Esophagus muscularis mucosa (tissue), 4 donors: ENCODE data around the gene AATF.

ENCODE experiments used
- CTCF ChIP-seq, 3 experiments: fragments of 200-600 bp in 2 of 3; fragments of 450-650 bp in 1 of 3; sonication (generic) in 2 of 3; IDR thresholded peaks; one replicate each; pipeline ENCODE4 v1.5.1; 2017 to 2019; ENCODE audit warnings: antibody characterized with exemption in 3 of 3, mild to moderate bottlenecking in 2 of 3, moderate library complexity in 1 of 3
- EP300 ChIP-seq: sonication (generic); formaldehyde crosslinking; IDR thresholded peaks from one replicate; pipeline ENCODE4 v1.6.1; 2017; ENCODE audit warnings: antibody characterized with exemption
- POLR2A ChIP-seq: fragments of 450-650 bp; IDR thresholded peaks from one replicate; pipeline ENCODE4 v1.6.1; 2017; ENCODE audit warnings: antibody characterized with exemption, moderate library complexity, mild to moderate bottlenecking, low read depth
- POLR2AphosphoS5 ChIP-seq, 2 donors: sonication (generic); formaldehyde crosslinking; IDR thresholded peaks; one replicate each; pipeline ENCODE4 v1.6.1; 2017; ENCODE audit warnings: antibody characterized with exemption in 2 of 2

DNA sequence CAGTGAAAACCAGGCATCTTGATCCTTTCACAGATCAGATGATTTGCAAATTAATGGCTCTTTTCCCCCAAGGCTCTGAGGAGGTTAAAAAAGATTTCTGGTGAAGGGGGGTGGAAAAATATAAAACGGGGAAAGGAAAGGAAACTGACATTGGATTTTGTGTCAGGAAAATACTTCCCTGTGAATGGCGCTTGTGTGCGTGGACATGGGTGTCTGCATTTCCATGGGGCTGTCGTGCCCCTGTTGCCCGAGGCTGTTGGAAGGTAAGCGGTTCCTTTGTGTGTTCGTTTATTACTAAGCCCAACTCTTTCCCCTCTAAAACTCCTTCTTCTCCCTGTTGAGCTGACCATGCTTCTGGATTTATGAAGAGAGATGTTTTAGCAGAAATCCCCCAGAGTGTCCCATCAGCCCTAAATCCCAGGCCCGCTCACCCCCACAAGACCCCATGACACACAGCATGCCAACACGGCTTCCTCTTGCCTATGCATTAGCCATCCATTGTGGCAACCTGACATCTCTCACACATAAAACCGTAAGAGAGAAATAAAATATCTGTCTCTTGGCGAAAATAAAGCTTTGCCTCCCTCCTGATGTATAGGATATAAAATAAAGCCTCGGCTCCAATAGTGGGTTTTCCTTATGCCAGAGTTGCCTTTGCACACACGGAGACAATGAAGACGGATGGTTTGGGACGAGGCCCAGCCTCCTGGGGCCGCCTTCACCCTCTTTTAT lies 18.7 kb upstream of the AATF start:
- no peak for TF ChIP-seq CTCF (IDR thresholded peaks at IDR 0.05)
- TF ChIP-seq POLR2AphosphoS5 (IDR thresholded peaks at IDR 0.05) = no peak
- TF ChIP-seq EP300 = no peak
- TF ChIP-seq POLR2A = no peak
